Measurements from ENCODE around the gene EID2.

The EID2 gene

GRCh38 chr19:39566064-39566463, 26.1 kb upstream of the EID2 start:
- TF ChIP-seq, protein P1, sequence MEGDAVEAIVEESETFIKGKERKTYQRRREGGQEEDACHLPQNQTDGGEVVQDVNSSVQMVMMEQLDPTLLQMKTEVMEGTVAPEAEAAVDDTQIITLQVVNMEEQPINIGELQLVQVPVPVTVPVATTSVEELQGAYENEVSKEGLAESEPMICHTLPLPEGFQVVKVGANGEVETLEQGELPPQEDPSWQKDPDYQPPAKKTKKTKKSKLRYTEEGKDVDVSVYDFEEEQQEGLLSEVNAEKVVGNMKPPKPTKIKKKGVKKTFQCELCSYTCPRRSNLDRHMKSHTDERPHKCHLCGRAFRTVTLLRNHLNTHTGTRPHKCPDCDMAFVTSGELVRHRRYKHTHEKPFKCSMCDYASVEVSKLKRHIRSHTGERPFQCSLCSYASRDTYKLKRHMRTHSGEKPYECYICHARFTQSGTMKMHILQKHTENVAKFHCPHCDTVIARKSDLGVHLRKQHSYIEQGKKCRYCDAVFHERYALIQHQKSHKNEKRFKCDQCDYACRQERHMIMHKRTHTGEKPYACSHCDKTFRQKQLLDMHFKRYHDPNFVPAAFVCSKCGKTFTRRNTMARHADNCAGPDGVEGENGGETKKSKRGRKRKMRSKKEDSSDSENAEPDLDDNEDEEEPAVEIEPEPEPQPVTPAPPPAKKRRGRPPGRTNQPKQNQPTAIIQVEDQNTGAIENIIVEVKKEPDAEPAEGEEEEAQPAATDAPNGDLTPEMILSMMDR (IDR thresholded peaks at IDR 0.05; ENCODE audit: low read depth, low read length) = no peak
- in situ Hi-C loops (cut with HindIII; ENCODE audit: low sequenced_read_pairs) = no loop called here
- DNase-seq (ENCODE audit: low read depth, low spot score) = no peak
- H3K4me3 ChIP-seq (ENCODE audit: low read depth, low read length) = no peak overlapping the region

DNA sequence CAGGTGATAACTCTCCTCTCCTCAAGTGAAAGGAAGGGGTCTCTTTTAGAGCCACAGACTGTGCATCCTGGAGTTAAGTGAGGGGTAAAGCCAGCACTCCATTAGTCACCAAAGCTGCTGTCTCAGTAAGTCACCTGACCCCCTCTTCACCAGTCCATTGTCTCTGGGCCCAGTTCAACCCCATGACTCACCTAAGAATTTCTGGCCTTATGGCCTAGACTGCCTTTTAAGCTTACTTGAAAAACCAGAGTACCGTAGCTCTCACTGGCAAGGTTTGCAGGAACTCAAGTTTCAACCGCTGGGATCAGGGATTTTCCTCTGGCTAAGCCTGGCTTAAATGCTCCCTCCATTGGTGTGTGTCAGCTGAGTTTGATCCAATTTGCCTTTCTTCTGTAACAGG, 23.4 kb upstream of the EID2 start:
- in situ Hi-C loops (cut with HindIII; ENCODE audit: low sequenced_read_pairs) = no loop called here
- TF ChIP-seq, protein P1 (IDR thresholded peaks at IDR 0.05; ENCODE audit: low read depth, low read length) = no peak
- no peak for DNase-seq (ENCODE audit: low read depth, low spot score)
- no peak overlapping the region for H3K4me3 ChIP-seq (ENCODE audit: low read depth, low read length)

DNA sequence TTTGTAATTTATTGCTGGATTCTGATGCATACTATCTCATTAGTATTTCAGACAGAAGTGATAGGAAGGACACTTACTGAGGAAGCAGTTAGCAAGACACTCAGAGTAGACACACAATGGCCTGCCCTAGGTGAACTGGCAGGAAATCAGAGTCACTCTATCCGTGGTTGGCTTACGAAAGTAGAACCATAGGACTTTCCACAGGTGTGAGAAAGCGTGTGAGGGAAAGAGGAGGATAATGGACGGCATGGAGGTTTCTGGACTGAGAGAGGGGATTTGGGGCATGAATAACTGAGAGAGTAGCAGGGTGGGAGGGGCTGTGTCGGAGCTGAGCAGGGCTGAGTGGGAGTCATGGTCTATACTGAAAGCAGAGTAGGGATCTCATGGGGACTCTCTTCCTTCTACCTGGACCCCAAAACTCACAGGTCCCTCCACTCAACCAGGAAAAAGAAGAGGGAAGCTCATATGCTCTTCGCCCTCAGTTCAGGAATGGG, 18.7 kb upstream of the EID2 start:
- TF ChIP-seq, protein P1 (IDR thresholded peaks at IDR 0.05; ENCODE audit: low read depth, low read length) = no peak
- no peak for DNase-seq (ENCODE audit: low read depth, low spot score)
- in situ Hi-C loops (cut with HindIII; ENCODE audit: low sequenced_read_pairs) = no loop called here
- H3K4me3 ChIP-seq (ENCODE audit: low read depth, low read length) = no peak overlapping the region

GRCh38 chr19:39557811-39558623, 18.1 kb upstream of the EID2 start:
- in situ Hi-C loops (cut with HindIII; ENCODE audit: low sequenced_read_pairs) = no loop called here
- peak; percentile 6 for DNase-seq (ENCODE audit: low read depth, low spot score)
- no peak overlapping the region for H3K4me3 ChIP-seq (ENCODE audit: low read depth, low read length)

GRCh38 chr19:39555883-39556282, 15.9 kb upstream of the EID2 start:
- no peak for DNase-seq (ENCODE audit: low read depth, low spot score)
- H3K4me3 ChIP-seq (ENCODE audit: low read depth, low read length) = no peak overlapping the region
- in situ Hi-C loops (cut with HindIII; ENCODE audit: low sequenced_read_pairs) = no loop called here
- TF ChIP-seq, protein P1 (IDR thresholded peaks at IDR 0.05; ENCODE audit: low read depth, low read length) = no peak

More at GRCh38 chr19:39557811-39558623, 18.1 kb upstream of the EID2 start:
- TF ChIP-seq, protein P1 (IDR thresholded peaks at IDR 0.05; ENCODE audit: low read depth, low read length) = no peak

- no peak overlapping the region for H3K4me3 ChIP-seq (ENCODE audit: low read depth, low read length)
- no peak for DNase-seq (ENCODE audit: low read depth, low spot score)
- TF ChIP-seq, protein P1 (IDR thresholded peaks at IDR 0.05; ENCODE audit: low read depth, low read length) = no peak
- in situ Hi-C loops (cut with HindIII; ENCODE audit: low sequenced_read_pairs) = no loop called here
These were observed 14.8 kb upstream of the EID2 start for GRCh38 chr19:39554701-39555311.

All from astrocyte of the spinal cord (primary cell).